WTC11 (cell line): ENCODE measurements around the gene PIK3CB.

Source experiments
- ATF3 ChIP-seq: sonication (generic); formaldehyde crosslinking; conservative IDR thresholded peaks from 2 replicates; pipeline ENCODE4 v1.8.1; 2022; ENCODE audit warnings: mild to moderate bottlenecking, missing genetic modification reagents
- CTCF ChIP-seq: fragments of 200-600 bp; IDR thresholded peaks from 2 replicates; pipeline ENCODE4 v1.8.0; 2022; ENCODE audit warnings: antibody characterized with exemption
- NR2C2 ChIP-seq: sonication (generic); formaldehyde crosslinking; IDR thresholded peaks from 2 replicates; pipeline ENCODE4 v1.8.0; 2022; ENCODE audit warnings: mild to moderate bottlenecking, missing genetic modification reagents
- RELA ChIP-seq: sonication (generic); formaldehyde crosslinking; IDR thresholded peaks from 2 replicates; pipeline ENCODE4 v1.8.1; 2022; ENCODE audit warnings: missing genetic modification reagents, mild to moderate bottlenecking, borderline replicate concordance
- TEAD1 ChIP-seq: sonication (generic); formaldehyde crosslinking; IDR thresholded peaks from 2 replicates; pipeline ENCODE4 v1.8.0; 2022; ENCODE audit warnings: mild to moderate bottlenecking, missing genetic modification reagents
- TF ChIP-seq, protein P1 (sequence below): sonication (generic); formaldehyde crosslinking; IDR thresholded peaks from 2 replicates; pipeline ENCODE4 v1.8.1; 2022; ENCODE audit warnings: low read depth, missing genetic modification reagents, borderline replicate concordance

GRCh38 chr3:138638641-138639040 lies 196.1 kb downstream of the PIK3CB start:
- TF ChIP-seq NR2C2 (CRISPR knock-in tag) (no peak), CTCF (no peak), TEAD1 (CRISPR knock-in tag) (no peak), RELA (CRISPR knock-in tag) (no peak), ATF3 (CRISPR knock-in tag) (no peak)
- TF ChIP-seq, protein P1, sequence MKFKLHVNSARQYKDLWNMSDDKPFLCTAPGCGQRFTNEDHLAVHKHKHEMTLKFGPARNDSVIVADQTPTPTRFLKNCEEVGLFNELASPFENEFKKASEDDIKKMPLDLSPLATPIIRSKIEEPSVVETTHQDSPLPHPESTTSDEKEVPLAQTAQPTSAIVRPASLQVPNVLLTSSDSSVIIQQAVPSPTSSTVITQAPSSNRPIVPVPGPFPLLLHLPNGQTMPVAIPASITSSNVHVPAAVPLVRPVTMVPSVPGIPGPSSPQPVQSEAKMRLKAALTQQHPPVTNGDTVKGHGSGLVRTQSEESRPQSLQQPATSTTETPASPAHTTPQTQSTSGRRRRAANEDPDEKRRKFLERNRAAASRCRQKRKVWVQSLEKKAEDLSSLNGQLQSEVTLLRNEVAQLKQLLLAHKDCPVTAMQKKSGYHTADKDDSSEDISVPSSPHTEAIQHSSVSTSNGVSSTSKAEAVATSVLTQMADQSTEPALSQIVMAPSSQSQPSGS (CRISPR knock-in tag), result no peak
